Stomach (tissue), 9 donors: Measurements from ENCODE around the gene RNFT2. TPM values are rescaled to one million over a fixed set of nuclear protein-coding genes. Genes with fewer than 3 reads are reported as not detected.

Experiments
- DNase-seq, 2 donors: peaks; one replicate each; pipeline versions ENCODE4 v3.0.0 to v3.0.0-alpha.2; 2013 to 2019
- H3K27ac ChIP-seq, 5 donors: fragments of 200-600 bp in 4 of 5; sonication (generic) in 4 of 5; one replicate each; pipeline ENCODE4 v1.5.1; 2013 to 2019; ENCODE audit warnings: mild to moderate bottlenecking in 1 of 5, moderate library complexity in 1 of 5
- H3K27me3 ChIP-seq, 3 donors: fragments of 200-600 bp; sonication (generic); one replicate each; pipeline ENCODE4 v1.5.1; 2017 to 2019; ENCODE audit warnings: mixed run types in 1 of 3
- H3K36me3 ChIP-seq, 4 donors: fragments of 200-600 bp; sonication (generic); 1 replicate in 3 of 4; 2 replicates in 1 of 4; pipeline ENCODE4 v1.5.1; 2016 to 2019
- H3K4me1 ChIP-seq, 4 donors: fragments of 200-600 bp; sonication (generic); one replicate each; pipeline ENCODE4 v1.5.1; 2016 to 2019
- H3K4me3 ChIP-seq, 4 donors: fragments of 200-600 bp; sonication (generic) in 3 of 4; one replicate each; pipeline ENCODE4 v1.5.1; 2016 to 2019; ENCODE audit warnings: mild to moderate bottlenecking in 1 of 4
- H3K9me3 ChIP-seq, 4 donors: fragments of 200-600 bp; sonication (generic); one replicate each; pipeline ENCODE4 v1.5.1; 2016 to 2019
- EP300 ChIP-seq: sonication (generic); formaldehyde crosslinking; IDR thresholded peaks from one replicate; pipeline ENCODE4 v1.6.1; 2017; ENCODE audit warnings: antibody characterized with exemption
- POLR2A ChIP-seq, 4 donors: fragments of 450-650 bp; IDR thresholded peaks; one replicate each; pipeline ENCODE4 v1.6.1; 2016; ENCODE audit warnings: antibody characterized with exemption in 4 of 4, control low read depth in 2 of 4, mild to moderate bottlenecking in 1 of 4, moderate library complexity in 1 of 4
- POLR2AphosphoS5 ChIP-seq, 3 donors: sonication (generic); formaldehyde crosslinking; IDR thresholded peaks; one replicate each; pipeline ENCODE4 v1.6.1; 2016; ENCODE audit warnings: antibody characterized with exemption in 3 of 3
- WGBS, 5 donors: extraction: QIAGEN DNeasy Blood & Tissue Kit in 3 of 5; methylation state at CpG; one replicate each; pipeline versions ENCODE4 v1.1.5 to v1.1.7; 2013 to 2018; 5-methylcytosine and 5-hydroxymethylcytosine counted together
- intact Hi-C: fragments of 100-400 bp; cut with DNase I; formaldehyde crosslinking; loops from one replicate; pipeline ENCODE4 v1.15.1; 2023; ENCODE audit warnings: low total_unique reads
- polyA plus RNA-seq, 3 donors: library from polyadenylated mRNA; stranded (reverse); fragments of 200-250 nt; gene quantifications; one replicate each; pipeline ENCODE4 v1.2.3, GENCODE V29; 2013
- total RNA-seq, 5 donors: library from RNA; depleted of rRNA; stranded (reverse); fragments of >200 nt; gene quantifications; one replicate each; pipeline versions ENCODE4 v1.1.0 to v1.2.3, GENCODE V29; 2014 to 2016
- TF ChIP-seq, protein P1 (sequence below), 7 experiments: fragments of 450-650 bp in 4 of 7; fragments of 200-600 bp in 3 of 7; sonication (generic) in 3 of 7; IDR thresholded peaks; one replicate each; pipeline ENCODE4 v1.5.1; 2016 to 2019; ENCODE audit warnings: antibody characterized with exemption in 7 of 7, control low read depth in 2 of 7, mild to moderate bottlenecking in 1 of 7
- donor health status: healthy with polysubstance abuse.
- donor health status: Bipolar disorder and iron deficiency.
- donor health status: healthy.

Gene RNFT2
- total and polyA plus RNA-seq, 8 donors, result 0.43 to 12.7 (median 1.6) TPM; not detected in 2

DNA sequence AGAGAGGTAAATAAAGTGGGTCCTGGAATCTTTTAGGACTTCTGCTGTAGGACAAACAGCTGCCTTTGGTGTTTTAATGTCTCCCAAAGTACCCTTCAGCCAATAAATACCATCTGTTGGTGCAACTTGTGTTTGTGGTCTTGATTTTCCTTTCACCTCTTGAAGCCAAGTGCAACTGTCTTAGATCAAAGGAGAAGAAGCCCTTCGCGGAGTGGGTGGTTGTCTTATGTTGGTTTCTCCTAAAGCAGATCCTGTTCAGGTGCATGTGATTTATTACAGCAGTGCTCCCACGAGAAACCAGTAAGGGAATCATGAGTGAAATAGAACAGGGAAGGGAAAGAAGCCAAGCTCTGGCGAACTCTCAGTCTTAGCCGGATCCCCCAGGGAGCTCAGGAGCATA is 115.4 kb downstream of the RNFT2 start:
- Histone ChIP-seq H3K9me3 (no peaks in the 10 kb centered on the region), H3K4me1 (no peaks in the 10 kb centered on the region), H3K27me3 (peaks cover 0 to 59% (median 4%) of the 10 kb centered on the region in 3 donors), H3K27ac (no peak overlapping the region), H3K4me3 (no peak overlapping the region), H3K36me3 (no peaks in the 10 kb centered on the region)
- TF ChIP-seq, protein P1, sequence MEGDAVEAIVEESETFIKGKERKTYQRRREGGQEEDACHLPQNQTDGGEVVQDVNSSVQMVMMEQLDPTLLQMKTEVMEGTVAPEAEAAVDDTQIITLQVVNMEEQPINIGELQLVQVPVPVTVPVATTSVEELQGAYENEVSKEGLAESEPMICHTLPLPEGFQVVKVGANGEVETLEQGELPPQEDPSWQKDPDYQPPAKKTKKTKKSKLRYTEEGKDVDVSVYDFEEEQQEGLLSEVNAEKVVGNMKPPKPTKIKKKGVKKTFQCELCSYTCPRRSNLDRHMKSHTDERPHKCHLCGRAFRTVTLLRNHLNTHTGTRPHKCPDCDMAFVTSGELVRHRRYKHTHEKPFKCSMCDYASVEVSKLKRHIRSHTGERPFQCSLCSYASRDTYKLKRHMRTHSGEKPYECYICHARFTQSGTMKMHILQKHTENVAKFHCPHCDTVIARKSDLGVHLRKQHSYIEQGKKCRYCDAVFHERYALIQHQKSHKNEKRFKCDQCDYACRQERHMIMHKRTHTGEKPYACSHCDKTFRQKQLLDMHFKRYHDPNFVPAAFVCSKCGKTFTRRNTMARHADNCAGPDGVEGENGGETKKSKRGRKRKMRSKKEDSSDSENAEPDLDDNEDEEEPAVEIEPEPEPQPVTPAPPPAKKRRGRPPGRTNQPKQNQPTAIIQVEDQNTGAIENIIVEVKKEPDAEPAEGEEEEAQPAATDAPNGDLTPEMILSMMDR (IDR thresholded peaks at IDR 0.05), result no peak
- TF ChIP-seq EP300 (no peak), POLR2AphosphoS5 (IDR thresholded peaks at IDR 0.05) (no peak), POLR2A (IDR thresholded peaks at IDR 0.05) (no peak)
- 75 to 83% (median 78%) methylated on average over 5 of the region's 5 CpGs for WGBS, 5 donors
- intact Hi-C loops, result no loop called here
- no peak for DNase-seq

DNA sequence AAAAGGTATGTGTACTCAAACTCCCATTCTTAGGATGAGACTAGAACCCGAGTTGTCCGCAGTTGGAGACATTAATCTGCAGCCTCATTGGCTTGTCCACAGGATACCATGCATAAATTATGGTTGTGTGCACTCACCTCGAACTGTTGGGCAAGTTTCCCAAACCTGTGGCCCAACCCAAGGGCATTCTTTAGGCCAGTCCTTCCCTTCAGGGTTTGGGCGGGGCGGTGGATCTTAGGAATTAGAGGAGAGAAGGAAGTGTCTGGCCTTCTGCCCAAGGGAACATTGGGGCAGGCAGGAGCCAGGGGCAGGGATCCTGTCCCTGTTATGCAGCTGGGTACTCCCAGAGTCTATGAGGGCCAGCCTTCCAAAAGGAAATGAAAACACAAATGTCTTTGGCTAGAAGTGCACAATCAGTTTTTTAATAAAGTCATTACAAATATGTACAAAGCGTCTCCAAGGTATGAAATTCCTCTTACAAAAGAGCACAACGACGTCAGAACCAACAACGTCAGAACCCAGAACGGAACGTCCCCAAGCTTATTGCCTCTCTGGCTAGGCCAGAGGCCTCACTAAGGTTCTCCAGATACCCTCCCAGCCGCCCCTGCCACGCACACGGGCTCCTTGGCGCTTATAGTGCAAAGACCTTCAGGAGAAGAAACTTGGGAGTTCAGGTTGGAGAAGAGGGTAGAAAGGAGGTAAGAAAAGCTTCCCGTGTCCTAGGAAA is 117.8 kb downstream of the RNFT2 start:
- no peak overlapping the region for H3K27ac ChIP-seq
- no peak overlapping the region for H3K4me3 ChIP-seq
- no peaks in the 10 kb centered on the region for H3K9me3 ChIP-seq
- intact Hi-C loops, result no loop called here
- TF ChIP-seq, protein P1 (IDR thresholded peaks at IDR 0.05), result no peak
- TF ChIP-seq POLR2A (IDR thresholded peaks at IDR 0.05), result no peak
- TF ChIP-seq POLR2AphosphoS5 (IDR thresholded peaks at IDR 0.05), result no peak
- TF ChIP-seq EP300, result no peak
- no peaks in the 10 kb centered on the region for H3K36me3 ChIP-seq
- peaks cover 0 to 12% (median under 1%) of the 10 kb centered on the region in 4 donors for H3K4me1 ChIP-seq
- DNase-seq, result no peak
- WGBS, 5 donors, result 78 to 82% (median 79%) methylated on average over 15 to 16 of the region's 16 CpGs
- peaks cover 0 to 69% (median 4%) of the 10 kb centered on the region in 3 donors for H3K27me3 ChIP-seq

DNA sequence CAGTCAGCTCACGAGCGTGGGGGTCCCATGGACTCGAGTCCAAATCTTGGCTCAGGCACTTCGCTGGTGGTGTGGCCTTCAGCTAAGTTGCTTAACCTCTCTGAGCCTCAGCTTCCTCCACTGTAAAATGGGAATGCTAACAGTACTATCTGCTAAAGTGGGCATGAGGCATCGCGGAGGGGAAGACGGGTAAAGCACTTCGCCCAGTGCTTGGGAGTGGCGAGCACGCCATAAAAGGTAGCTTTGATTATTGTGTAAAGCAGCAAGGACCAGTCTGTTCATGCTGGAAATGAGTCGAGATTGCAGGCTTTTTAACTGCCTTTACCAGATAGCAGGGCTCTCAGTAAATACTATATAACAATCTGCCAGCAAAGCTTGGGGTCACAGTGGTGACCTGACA is 118.6 kb downstream of the RNFT2 start:
- no peaks in the 10 kb centered on the region for H3K36me3 ChIP-seq
- WGBS, 5 donors, result 80 to 92% (median 83%) methylated on average over 9 to 11 of the region's 11 CpGs
- H3K9me3 ChIP-seq, result no peaks in the 10 kb centered on the region
- no peak overlapping the region for H3K27ac ChIP-seq
- H3K4me1 ChIP-seq, result peaks cover 0 to 20% (median 4%) of the 10 kb centered on the region in 4 donors
- intact Hi-C loops, result no loop called here
- H3K27me3 ChIP-seq, result peaks cover 0 to 68% (median 4%) of the 10 kb centered on the region in 3 donors
- DNase-seq, result no peak
- TF ChIP-seq POLR2A (IDR thresholded peaks at IDR 0.05) (no peak), POLR2AphosphoS5 (IDR thresholded peaks at IDR 0.05) (no peak), EP300 (no peak)
- TF ChIP-seq, protein P1 (IDR thresholded peaks at IDR 0.05), result no peak
- H3K4me3 ChIP-seq, result no peak overlapping the region

GRCh38 chr12:116859079-116859478 is 121.0 kb downstream of the RNFT2 start:
- TF ChIP-seq POLR2A (IDR thresholded peaks at IDR 0.05) (no peak), EP300 (no peak), POLR2AphosphoS5 (IDR thresholded peaks at IDR 0.05) (no peak)
- TF ChIP-seq, protein P1 (IDR thresholded peaks at IDR 0.05), result no peak
- Histone ChIP-seq H3K9me3 (no peaks in the 10 kb centered on the region), H3K4me3 (no peak overlapping the region), H3K4me1 (peaks cover 0 to 20% (median 4%) of the 10 kb centered on the region in 4 donors), H3K27ac (no peak overlapping the region), H3K27me3 (peaks cover 0 to 66% (median 4%) of the 10 kb centered on the region in 3 donors), H3K36me3 (no peaks in the 10 kb centered on the region)
- DNase-seq, result no peak
- intact Hi-C loops, result no loop called here
- WGBS, 5 donors, result 32 to 59% (median 40%) methylated on average over 5 of the region's 5 CpGs
